ENCODE measurements around the gene KCNK15.

KCNK15 gene

GRCh38 chr20:44721785-44722054 lies 23.9 kb upstream of the KCNK15 start:
- no peak overlapping the region for H3K9ac ChIP-seq (ENCODE audit: low read length)
- TF ChIP-seq EZH2 (optimal IDR thresholded peaks at IDR 0.05; ENCODE audit: low read depth, low read length): no peak
- no peak for TF ChIP-seq CTCF (IDR thresholded peaks at IDR 0.05; ENCODE audit: low read length)
- TF ChIP-seq EZH2phosphoT487 (IDR thresholded peaks at IDR 0.05; ENCODE audit: low read length): no peak
- H3K4me2 ChIP-seq (ENCODE audit: low read depth, low read length): no peak overlapping the region
- H3K79me2 ChIP-seq (ENCODE audit: low read length): no peaks in the 10 kb centered on the region
- H4K20me1 ChIP-seq (ENCODE audit: insufficient read depth, low read length): no peaks in the 10 kb centered on the region
- H3K27me3 ChIP-seq (replicated peaks; ENCODE audit: insufficient read depth, low read length): peaks cover 54% of the 10 kb centered on the region
- H2AFZ ChIP-seq (ENCODE audit: low read length): no peak overlapping the region
- H3K36me3 ChIP-seq (replicated peaks; ENCODE audit: insufficient read depth, low read length): no peaks in the 10 kb centered on the region
- peaks cover 4% of the 10 kb centered on the region; the same call in 1 of the 2 replicates for H3K4me1 ChIP-seq (ENCODE audit: low read length)
- no peaks in the 10 kb centered on the region for H3K9me3 ChIP-seq (replicated peaks; ENCODE audit: insufficient read depth, low read length)
- DNase-seq: no peak
- H3F3A ChIP-seq (ENCODE audit: insufficient read depth, low read length): no peaks in the 10 kb centered on the region
- no peak overlapping the region for H3K27ac ChIP-seq (ENCODE audit: low read length)
- no peaks in the 10 kb centered on the region for H3K9me2 ChIP-seq (replicated peaks; ENCODE audit: insufficient read depth, low read length)
- no peak overlapping the region for H3K4me3 ChIP-seq (ENCODE audit: low read length)

- H3K4me1 ChIP-seq (ENCODE audit: low read length): peaks cover 4% of the 10 kb centered on the region; the same call in 1 of the 2 replicates
- H3K36me3 ChIP-seq (replicated peaks; ENCODE audit: insufficient read depth, low read length): no peaks in the 10 kb centered on the region
- H3K9me2 ChIP-seq (replicated peaks; ENCODE audit: insufficient read depth, low read length): no peaks in the 10 kb centered on the region
- H3K4me3 ChIP-seq (ENCODE audit: low read length): no peak overlapping the region
- no peak for TF ChIP-seq EZH2 (optimal IDR thresholded peaks at IDR 0.05; ENCODE audit: low read depth, low read length)
- TF ChIP-seq EZH2phosphoT487 (IDR thresholded peaks at IDR 0.05; ENCODE audit: low read length): no peak
- no peak for TF ChIP-seq CTCF (IDR thresholded peaks at IDR 0.05; ENCODE audit: low read length)
- no peaks in the 10 kb centered on the region for H3K79me2 ChIP-seq (ENCODE audit: low read length)
- no peaks in the 10 kb centered on the region for H4K20me1 ChIP-seq (ENCODE audit: insufficient read depth, low read length)
- no peak overlapping the region for H2AFZ ChIP-seq (ENCODE audit: low read length)
- no peak overlapping the region for H3K4me2 ChIP-seq (ENCODE audit: low read depth, low read length)
- DNase-seq: no peak
- H3K9ac ChIP-seq (ENCODE audit: low read length): no peak overlapping the region
- H3K27ac ChIP-seq (ENCODE audit: low read length): no peak overlapping the region
- no peaks in the 10 kb centered on the region for H3F3A ChIP-seq (ENCODE audit: insufficient read depth, low read length)
- no peaks in the 10 kb centered on the region for H3K9me3 ChIP-seq (replicated peaks; ENCODE audit: insufficient read depth, low read length)
- H3K27me3 ChIP-seq (replicated peaks; ENCODE audit: insufficient read depth, low read length): peaks cover 51% of the 10 kb centered on the region
Measured at GRCh38 chr20:44722990-44723389, 22.7 kb upstream of the KCNK15 start.

DNA sequence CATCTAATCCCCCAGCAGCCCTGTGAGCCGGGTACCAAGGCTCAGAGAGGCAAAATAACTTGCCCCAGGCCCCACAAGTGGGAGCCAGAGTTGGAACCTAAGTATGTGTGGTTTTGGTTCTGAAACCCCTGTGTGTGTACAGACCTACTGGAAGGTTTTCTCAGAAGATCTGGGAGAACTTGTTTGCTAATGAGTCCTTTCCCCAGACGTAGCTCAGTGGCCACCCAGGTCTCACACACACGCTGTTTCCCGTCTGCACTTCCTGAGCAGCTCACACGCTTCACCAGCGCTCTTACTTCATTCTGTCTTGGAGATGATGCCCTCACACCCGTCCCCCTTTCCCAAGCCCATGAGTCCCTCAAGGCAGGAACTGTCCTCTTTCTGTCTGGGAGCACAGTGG lies 22.3 kb upstream of the KCNK15 start:
- H3K4me1 ChIP-seq (ENCODE audit: low read length): peaks cover 4% of the 10 kb centered on the region; the same call in 1 of the 2 replicates
- H3K9me2 ChIP-seq (replicated peaks; ENCODE audit: insufficient read depth, low read length): no peaks in the 10 kb centered on the region
- H3F3A ChIP-seq (ENCODE audit: insufficient read depth, low read length): no peaks in the 10 kb centered on the region
- H2AFZ ChIP-seq (ENCODE audit: low read length): no peak overlapping the region
- H3K36me3 ChIP-seq (replicated peaks; ENCODE audit: insufficient read depth, low read length): no peaks in the 10 kb centered on the region
- no peak overlapping the region for H3K4me3 ChIP-seq (ENCODE audit: low read length)
- peaks cover 48% of the 10 kb centered on the region for H3K27me3 ChIP-seq (replicated peaks; ENCODE audit: insufficient read depth, low read length)
- H3K27ac ChIP-seq (ENCODE audit: low read length): no peak overlapping the region
- TF ChIP-seq CTCF (IDR thresholded peaks at IDR 0.05; ENCODE audit: low read length): no peak
- no peak for TF ChIP-seq EZH2 (optimal IDR thresholded peaks at IDR 0.05; ENCODE audit: low read depth, low read length)
- TF ChIP-seq EZH2phosphoT487 (IDR thresholded peaks at IDR 0.05; ENCODE audit: low read length): no peak
- DNase-seq: no peak
- H4K20me1 ChIP-seq (ENCODE audit: insufficient read depth, low read length): no peaks in the 10 kb centered on the region
- no peaks in the 10 kb centered on the region for H3K79me2 ChIP-seq (ENCODE audit: low read length)
- H3K9me3 ChIP-seq (replicated peaks; ENCODE audit: insufficient read depth, low read length): no peaks in the 10 kb centered on the region
- H3K9ac ChIP-seq (ENCODE audit: low read length): no peak overlapping the region
- no peak overlapping the region for H3K4me2 ChIP-seq (ENCODE audit: low read depth, low read length)

Data from MM.1S (cell line).